Nephron (organoid): Measurements from ENCODE around the gene MATN4.

Experiments used
- H3K27ac Mint-ChIP-seq, 3 experiments: 2 replicates each; pipeline ENCODE4 v1.8.0; 2020; ENCODE audit warnings: mixed read lengths in 3 of 3, mild to moderate bottlenecking in 2 of 3, moderate library complexity in 1 of 3
- H3K27me3 Mint-ChIP-seq: 2 replicates; pipeline ENCODE4 v1.8.0; 2021; ENCODE audit warnings: low read depth, mild to moderate bottlenecking, moderate library complexity, mixed read lengths
- H3K36me3 Mint-ChIP-seq: 2 replicates; pipeline ENCODE4 v1.8.0; 2020; ENCODE audit warnings: low read depth, mixed read lengths
- H3K4me1 Mint-ChIP-seq: 2 replicates; pipeline ENCODE4 v1.8.0; 2020; ENCODE audit warnings: mixed read lengths
- H3K4me3 Mint-ChIP-seq, 3 experiments: 2 replicates each; pipeline ENCODE4 v1.8.0; 2020; ENCODE audit warnings: mild to moderate bottlenecking in 3 of 3, mixed read lengths in 3 of 3, moderate library complexity in 2 of 3
- H3K9me3 Mint-ChIP-seq: 2 replicates; pipeline ENCODE4 v1.8.0; 2020; ENCODE audit warnings: mixed read lengths
- CTCF ChIP-seq, 3 experiments: fragments of 200-600 bp; sonication (generic); IDR thresholded peaks; one replicate each; pipeline ENCODE4 v1.5.0; 2021; ENCODE audit warnings: antibody characterized with exemption in 3 of 3; ENCODE audit not compliant: unreplicated experiment in 3 of 3

MATN4 gene

GRCh38 chr20:45313065-45313695, 5.1 kb upstream of the MATN4 start:
- Mint-ChIP-seq H3K27me3 (peaks cover 32% of the 10 kb centered on the region), H3K36me3 (no peaks in the 10 kb centered on the region)

GRCh38 chr20:45312241-45312640, 4.1 kb upstream of the MATN4 start:
- no peaks in the 10 kb centered on the region for H3K4me1 Mint-ChIP-seq
- TF ChIP-seq CTCF (IDR thresholded peaks at IDR 0.05; ENCODE audit: unreplicated experiment in 3 of 3): no peak
- H3K27ac Mint-ChIP-seq: no peak overlapping the region
- H3K36me3 Mint-ChIP-seq: no peaks in the 10 kb centered on the region
- no peaks in the 10 kb centered on the region for H3K9me3 Mint-ChIP-seq
- H3K4me3 Mint-ChIP-seq: no peak overlapping the region
- peaks cover 40% of the 10 kb centered on the region for H3K27me3 Mint-ChIP-seq

More at GRCh38 chr20:45313065-45313695, 5.1 kb upstream of the MATN4 start:
- H3K4me3 Mint-ChIP-seq: no peak overlapping the region
- H3K27ac Mint-ChIP-seq: no peak overlapping the region
- no peaks in the 10 kb centered on the region for H3K4me1 Mint-ChIP-seq
- no peak for TF ChIP-seq CTCF (IDR thresholded peaks at IDR 0.05; ENCODE audit: unreplicated experiment in 3 of 3)
- no peaks in the 10 kb centered on the region for H3K9me3 Mint-ChIP-seq

GRCh38 chr20:45311589-45312211, 3.6 kb upstream of the MATN4 start:
- Mint-ChIP-seq H3K4me1 (no peaks in the 10 kb centered on the region), H3K36me3 (no peaks in the 10 kb centered on the region), H3K27ac (no peak overlapping the region), H3K27me3 (peaks cover 43% of the 10 kb centered on the region), H3K9me3 (no peaks in the 10 kb centered on the region), H3K4me3 (no peak overlapping the region)
- peak; percentile 67 to 79 (median 76) for TF ChIP-seq CTCF (IDR thresholded peaks at IDR 0.05; ENCODE audit: unreplicated experiment in 3 of 3)

- Mint-ChIP-seq H3K4me3 (no peak overlapping the region), H3K27me3 (peaks cover 53% of the 10 kb centered on the region), H3K9me3 (no peaks in the 10 kb centered on the region)
Measured at GRCh38 chr20:45309075-45309474, 976 bp upstream of the MATN4 start.

GRCh38 chr20:45307076-45307640, 941 bp downstream of the MATN4 start:
- no peaks in the 10 kb centered on the region for H3K36me3 Mint-ChIP-seq
- H3K27ac Mint-ChIP-seq: no peak overlapping the region
- H3K9me3 Mint-ChIP-seq: no peaks in the 10 kb centered on the region
- H3K4me3 Mint-ChIP-seq: no peak overlapping the region
- no peak for TF ChIP-seq CTCF (IDR thresholded peaks at IDR 0.05; ENCODE audit: unreplicated experiment in 3 of 3)
- peaks cover 50% of the 10 kb centered on the region for H3K27me3 Mint-ChIP-seq
- no peaks in the 10 kb centered on the region for H3K4me1 Mint-ChIP-seq

More at GRCh38 chr20:45309075-45309474, 976 bp upstream of the MATN4 start:
- Mint-ChIP-seq H3K27ac (no peak overlapping the region), H3K4me1 (no peaks in the 10 kb centered on the region), H3K36me3 (no peaks in the 10 kb centered on the region)
- TF ChIP-seq CTCF (IDR thresholded peaks at IDR 0.05; ENCODE audit: unreplicated experiment in 3 of 3): no peak
